ENCODE measurements around the gene CACNA2D1. TPM values are rescaled to one million over a fixed set of nuclear protein-coding genes. Genes with fewer than 3 reads are reported as not detected.

The CACNA2D1 gene
- total RNA-seq, 1 experiment from 2014 or later = 9.8 TPM

DNA sequence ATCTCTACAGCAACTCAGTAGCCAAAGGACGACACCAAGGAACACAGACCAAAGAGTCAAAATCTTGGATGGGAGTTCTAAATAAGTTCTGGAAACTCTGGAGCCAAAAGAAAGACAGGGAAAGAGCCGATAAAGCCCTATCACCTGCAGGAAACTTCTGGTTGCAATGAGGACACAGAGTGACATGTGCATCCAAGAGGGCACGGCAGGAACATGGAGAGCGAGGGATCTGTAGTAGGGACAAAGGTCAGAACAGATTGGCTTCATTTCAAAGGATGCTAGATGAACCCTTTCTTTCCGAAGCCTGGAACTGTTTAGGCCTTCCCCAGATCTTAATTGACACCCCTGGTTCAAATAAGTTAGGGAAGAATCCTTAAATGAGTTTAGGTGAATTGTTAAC lies 39.5 kb downstream of the CACNA2D1 start:
- DNase-seq (ENCODE audit: low read depth, low spot score) (no peak), ATAC-seq (no peak)
- ChIA-PET POLR2A (no interaction called here), CTCF (no interaction called here)
- no TSS peak for BruUV-seq (replicated peaks)
- Histone ChIP-seq H3K4me1 (ENCODE audit: control insufficient read depth, insufficient read depth, low read length) (no peaks in the 10 kb centered on the region), H3K27ac (ENCODE audit: low read length) (no peak overlapping the region), H3K4me3 (ENCODE audit: low read depth in 2 of 2, low read length in 2 of 2) (no peak overlapping the region), H3K27me3 (ENCODE audit: control insufficient read depth, insufficient read depth, low read length) (no peaks in the 10 kb centered on the region), H3K36me3 (ENCODE audit: control insufficient read depth, insufficient read depth, low read length) (no peaks in the 10 kb centered on the region), H3K9me3 (ENCODE audit: control insufficient read depth, insufficient read depth, low read depth, low read length) (no peaks in the 10 kb centered on the region)
- TF ChIP-seq CTCF (IDR thresholded peaks at IDR 0.05) = no peak
- in situ Hi-C loops (cut with HindIII; ENCODE audit: low pct_unique_long_range_greater_than_20kb, low sequenced_read_pairs) (no loop called here), intact Hi-C loops (cut with micrococcal nuclease; ENCODE audit: unreplicated experiment) (no loop called here)

DNA sequence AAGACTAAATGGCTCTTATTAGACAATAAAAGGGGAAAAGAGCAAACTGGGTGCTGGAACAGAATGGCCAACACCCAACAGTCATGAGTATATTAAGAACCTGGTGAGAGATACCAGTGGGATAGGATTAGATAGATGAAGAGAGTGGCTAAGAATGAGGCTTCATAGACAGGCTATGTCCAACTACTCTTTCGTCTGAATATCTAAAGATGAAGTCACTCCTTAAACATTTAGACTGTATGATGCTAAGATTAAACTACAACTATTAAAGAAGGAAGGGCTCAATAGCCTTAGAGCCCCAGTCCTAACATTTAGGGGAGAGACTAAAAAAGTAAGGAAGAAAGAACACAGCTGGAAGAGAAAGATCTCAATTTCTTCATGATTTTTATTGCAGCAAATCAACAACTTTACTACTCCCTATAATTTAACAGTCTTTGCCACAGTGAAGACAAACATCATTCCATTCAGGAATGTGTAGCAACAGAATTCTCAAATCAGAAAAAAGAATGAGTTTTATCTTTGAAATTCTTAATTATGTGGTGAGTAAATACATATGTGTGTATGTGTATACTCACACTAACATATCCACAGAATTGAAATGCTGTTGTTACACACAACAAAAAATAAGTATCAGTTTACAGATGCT lies 45.6 kb downstream of the CACNA2D1 start:
- no peak for TF ChIP-seq TCF7L2 (IDR thresholded peaks at IDR 0.05; ENCODE audit: low read depth, low read length)
- ChIA-PET CTCF (no interaction called here), POLR2A (no interaction called here)
- Histone ChIP-seq H3K9me3 (ENCODE audit: control insufficient read depth, insufficient read depth, low read depth, low read length) (no peaks in the 10 kb centered on the region), H3K27ac (ENCODE audit: low read length) (no peak overlapping the region), H3K36me3 (ENCODE audit: control insufficient read depth, insufficient read depth, low read length) (no peaks in the 10 kb centered on the region), H3K27me3 (ENCODE audit: control insufficient read depth, insufficient read depth, low read length) (peaks cover 2% of the 10 kb centered on the region; the same call in 1 of the 2 replicates), H3K4me1 (ENCODE audit: control insufficient read depth, insufficient read depth, low read length) (no peaks in the 10 kb centered on the region), H3K4me3 (ENCODE audit: low read depth in 2 of 2, low read length in 2 of 2) (no peak overlapping the region)
- no peak for ATAC-seq
- in situ Hi-C loops (cut with HindIII; ENCODE audit: low pct_unique_long_range_greater_than_20kb, low sequenced_read_pairs) (no loop called here), intact Hi-C loops (cut with micrococcal nuclease; ENCODE audit: unreplicated experiment) (no loop called here)
- BruUV-seq (replicated peaks) = no TSS peak
- DNase-seq (ENCODE audit: low read depth, low spot score) = no peak

- in situ Hi-C loops (cut with HindIII; ENCODE audit: low pct_unique_long_range_greater_than_20kb, low sequenced_read_pairs) (no loop called here), intact Hi-C loops (cut with micrococcal nuclease; ENCODE audit: unreplicated experiment) (no loop called here)
- Histone ChIP-seq H3K27ac (ENCODE audit: low read length) (no peak overlapping the region), H3K36me3 (ENCODE audit: control insufficient read depth, insufficient read depth, low read length) (no peaks in the 10 kb centered on the region), H3K4me3 (ENCODE audit: low read depth in 2 of 2, low read length in 2 of 2) (no peak overlapping the region), H3K27me3 (ENCODE audit: control insufficient read depth, insufficient read depth, low read length) (peaks cover 2% of the 10 kb centered on the region; the same call in 1 of the 2 replicates), H3K9me3 (ENCODE audit: control insufficient read depth, insufficient read depth, low read depth, low read length) (no peaks in the 10 kb centered on the region), H3K4me1 (ENCODE audit: control insufficient read depth, insufficient read depth, low read length) (no peaks in the 10 kb centered on the region)
- POLR2A ChIA-PET = no interaction called here
- DNase-seq (ENCODE audit: low read depth, low spot score) = no peak
- TF ChIP-seq REST (IDR thresholded peaks at IDR 0.05; ENCODE audit: insufficient read depth in 1 of 2, low read depth in 2 of 2, low read length in 1 of 2) = no peak
- TF ChIP-seq TCF7L2 (IDR thresholded peaks at IDR 0.05; ENCODE audit: low read depth, low read length) = no peak
- TF ChIP-seq CTCF (IDR thresholded peaks at IDR 0.05) = no peak
- TF ChIP-seq SIN3A (IDR thresholded peaks at IDR 0.05; ENCODE audit: borderline replicate concordance, insufficient read depth, low read depth, low read length) = no peak
- TF ChIP-seq POLR2AphosphoS5 (IDR thresholded peaks at IDR 0.05; ENCODE audit: low read depth, low read length) = no peak
- CTCF ChIA-PET = no interaction called here
- no peak for ATAC-seq
- no TSS peak for BruUV-seq (replicated peaks)
These were observed 47.2 kb downstream of the CACNA2D1 start for GRCh38 chr7:82396343-82396742.
